GM23338 (cell line): ENCODE data around the gene SP6. TPM values are rescaled to one million over a fixed set of nuclear protein-coding genes. Genes with fewer than 3 reads are reported as not detected.
A peak's percentile ranks its signal among the peaks of the same experiment; 100 is the strongest.

Experiments
- ATAC-seq: fragments of 200-7000 bp; cut with Tn5 transposase; 3 replicates; pipeline ENCODE4 v1.9.1; 2020
- DNase-seq: peaks from one replicate; pipeline ENCODE4 v3.0.0-alpha.2; 2015; ENCODE audit warnings: low spot score
- H2AFZ ChIP-seq: fragments of 200-600 bp; sonication (generic); 2 replicates; pipeline ENCODE4 v1.8.0; 2016; ENCODE audit warnings: antibody characterized with exemption, mild to moderate bottlenecking, moderate library complexity
- H3F3A ChIP-seq: fragments of 200-600 bp; sonication (generic); replicated peaks from 2 replicates; pipeline ENCODE4 v1.8.0; 2017; ENCODE audit warnings: antibody characterized with exemption, mixed run types, low read depth
- H3K27ac ChIP-seq: fragments of 200-600 bp; sonication (generic); 2 replicates; pipeline ENCODE4 v1.6.1; 2016; ENCODE audit warnings: low read depth
- H3K27me3 ChIP-seq: fragments of 200-600 bp; sonication (generic); 2 replicates; pipeline ENCODE4 v1.8.0; 2016; ENCODE audit warnings: mild to moderate bottlenecking, mixed run types, moderate library complexity; ENCODE audit not compliant: insufficient read depth
- H3K36me3 ChIP-seq: fragments of 200-600 bp; sonication (generic); 2 replicates; pipeline ENCODE4 v1.8.0; 2016; ENCODE audit warnings: mild to moderate bottlenecking; ENCODE audit not compliant: insufficient read depth
- H3K4me1 ChIP-seq: fragments of 200-600 bp; sonication (generic); 2 replicates; pipeline ENCODE4 v1.8.0; 2016; ENCODE audit warnings: mild to moderate bottlenecking, moderate library complexity; ENCODE audit not compliant: insufficient read depth
- H3K4me2 ChIP-seq: fragments of 200-600 bp; sonication (generic); 2 replicates; pipeline ENCODE4 v1.7.1; 2017; ENCODE audit warnings: mixed run types
- H3K4me3 ChIP-seq: fragments of 200-600 bp; sonication (generic); 2 replicates; pipeline ENCODE4 v1.6.1; 2016; ENCODE audit warnings: mixed run types
- H3K79me2 ChIP-seq: fragments of 200-600 bp; sonication (generic); replicated peaks from 2 replicates; pipeline ENCODE4 v1.8.0; 2017; ENCODE audit warnings: mild to moderate bottlenecking; ENCODE audit not compliant: insufficient read depth
- H3K9me2 ChIP-seq: fragments of 200-600 bp; sonication (generic); 2 replicates; pipeline ENCODE4 v1.8.0; 2017; ENCODE audit not compliant: insufficient read depth
- H4K20me1 ChIP-seq: fragments of 200-600 bp; sonication (generic); replicated peaks from 2 replicates; pipeline ENCODE4 v1.8.0; 2017; ENCODE audit warnings: mild to moderate bottlenecking; ENCODE audit not compliant: insufficient read depth
- H3K27ac Mint-ChIP-seq: 2 replicates; pipeline ENCODE4 v1.8.0; 2020; ENCODE audit warnings: inconsistent platforms, mild to moderate bottlenecking, moderate library complexity, mixed read lengths
- H3K27me3 Mint-ChIP-seq: 3 replicates; pipeline ENCODE4 v1.8.0; 2022; ENCODE audit warnings: low read depth, mild to moderate bottlenecking, moderate library complexity, mixed read lengths, inconsistent platforms; ENCODE audit not compliant: insufficient read depth, poor library complexity
- H3K36me3 Mint-ChIP-seq: 3 replicates; pipeline ENCODE4 v1.8.0; 2021; ENCODE audit warnings: low read depth, mild to moderate bottlenecking, inconsistent platforms, moderate library complexity, mixed read lengths
- H3K4me1 Mint-ChIP-seq: 3 replicates; pipeline ENCODE4 v1.8.0; 2020; ENCODE audit warnings: mild to moderate bottlenecking, inconsistent platforms, mixed read lengths
- H3K4me3 Mint-ChIP-seq: 3 replicates; pipeline ENCODE4 v1.8.0; 2021; ENCODE audit warnings: moderate library complexity, mild to moderate bottlenecking, inconsistent platforms, mixed read lengths
- H3K9me3 Mint-ChIP-seq: 3 replicates; pipeline ENCODE4 v1.8.0; 2020; ENCODE audit warnings: moderate library complexity, mild to moderate bottlenecking, inconsistent platforms, mixed read lengths
- CTCF ChIP-seq, 2 experiments: fragments of 200-600 bp in 1 of 2; sonication (generic) in 1 of 2; conservative IDR thresholded peaks; 2 replicates each; pipeline versions ENCODE4 v1.5.1 to v1.6.1; 2016 to 2017; ENCODE audit warnings: antibody characterized with exemption in 2 of 2, low read depth in 2 of 2, mild to moderate bottlenecking in 2 of 2, moderate library complexity in 1 of 2
- EZH2 ChIP-seq: fragments of 200-600 bp; sonication (generic); IDR thresholded peaks from one replicate; pipeline ENCODE4 v1.8.0; 2017; ENCODE audit warnings: antibody characterized with exemption, mild to moderate bottlenecking, low read depth; ENCODE audit not compliant: unreplicated experiment
- EZH2phosphoT487 ChIP-seq: fragments of 200-600 bp; sonication (generic); IDR thresholded peaks from one replicate; pipeline ENCODE4 v1.8.1; 2018; ENCODE audit warnings: antibody characterized with exemption; ENCODE audit not compliant: unreplicated experiment
- POLR2AphosphoS5 ChIP-seq: IDR thresholded peaks from 2 replicates; pipeline ENCODE4 v1.6.1; 2016; ENCODE audit warnings: antibody characterized with exemption, low read depth
- REST ChIP-seq: IDR thresholded peaks from one replicate; pipeline ENCODE4 v1.6.1; 2018; ENCODE audit warnings: antibody characterized with exemption; ENCODE audit not compliant: unreplicated experiment
- ZNF462 ChIP-seq: fragments of 250-450 bp; sonication (Bioruptor Pico); IDR thresholded peaks from 2 replicates; pipeline ENCODE4 v1.5.0; 2020; ENCODE audit warnings: mild to moderate bottlenecking, moderate library complexity
- long read RNA-seq: library from polyadenylated mRNA; unstranded; transcript quantifications from one replicate; pipeline ENCODE4 v2.0.0, GENCODE V29; 2020; ENCODE audit not compliant: unreplicated experiment
- polyA plus RNA-seq: library from polyadenylated mRNA; unstranded; fragments of >200 nt; fragmentation: Nextera tagmentation; extraction: Ambion mirVana; gene quantifications from 2 replicates; pipeline ENCODE4 v1.2.1, GENCODE V29; 2016
- total RNA-seq: library from RNA; depleted of rRNA; stranded (reverse); fragments of >200 nt; shearing (Covaris generic); gene quantifications from 2 replicates; pipeline ENCODE4 v1.2.3, GENCODE V29; 2014; rRNA removed

SP6 gene
- total RNA-seq (0.82 and 1.0 TPM in 2 replicates), polyA plus RNA-seq (0.13 and 0.23 TPM in 2 replicates)
- long read RNA-seq = 0 reads

- H3K27ac ChIP-seq = no peak within 1 kb of the TSS
- Mint-ChIP-seq H3K27ac (no peak within 1 kb of the TSS), H3K4me1 (peaks cover 40% of the 10 kb centered on the region), H3K4me3 (peak within 1 kb of the TSS; percentile 77), H3K27me3 (peaks cover 91% of the 10 kb centered on the region), H3K36me3 (no peaks in the 10 kb centered on the region), H3K9me3 (no peaks in the 10 kb centered on the region)
- peaks cover 33% of the 10 kb centered on the region for H3K4me1 ChIP-seq
- H2AFZ ChIP-seq = peak within 1 kb of the TSS; percentile 96
- peaks cover 23% of the 10 kb centered on the region for H3F3A ChIP-seq
- H4K20me1 ChIP-seq = peaks cover 4% of the 10 kb centered on the region
- H3K9me2 ChIP-seq = no peaks in the 10 kb centered on the region
- peaks cover 96% of the 10 kb centered on the region for H3K27me3 ChIP-seq
- no peaks in the 10 kb centered on the region for H3K79me2 ChIP-seq
- ATAC-seq (peak; percentile 59), DNase-seq (peak; percentile 93)
- peak within 1 kb of the TSS; percentile 58 for H3K4me3 ChIP-seq
- no peaks in the 10 kb centered on the region for H3K36me3 ChIP-seq
- TF ChIP-seq EZH2 = peak; percentile 83
- peak in 1 of 2 experiments; percentile 21; a peak in 1 of 4 replicates for TF ChIP-seq CTCF (conservative IDR thresholded peaks at IDR 0.05; ENCODE audit: low read depth in 2 of 2)
- TF ChIP-seq ZNF462 (CRISPR knock-in tag) = no peak
- TF ChIP-seq REST = no peak
- no peak for TF ChIP-seq EZH2phosphoT487
- TF ChIP-seq POLR2AphosphoS5 = peak; percentile 77
- H3K4me2 ChIP-seq = peak within 1 kb of the TSS; percentile 96
Observed at GRCh38 chr17:47850692-47851573, at the start of gene SP6. SP6 (minus strand) TSS chr17:47851163; CDS start chr17:47848429, 2,734 bp downstream.
